ENCODE results near the gene NTSR1. TPM values are rescaled to one million over a fixed set of nuclear protein-coding genes. Genes with fewer than 3 reads are reported as not detected.

The NTSR1 gene
- polyA plus RNA-seq, 3 donors, result 0.35 to 2.5 (median 0.40) TPM

DNA sequence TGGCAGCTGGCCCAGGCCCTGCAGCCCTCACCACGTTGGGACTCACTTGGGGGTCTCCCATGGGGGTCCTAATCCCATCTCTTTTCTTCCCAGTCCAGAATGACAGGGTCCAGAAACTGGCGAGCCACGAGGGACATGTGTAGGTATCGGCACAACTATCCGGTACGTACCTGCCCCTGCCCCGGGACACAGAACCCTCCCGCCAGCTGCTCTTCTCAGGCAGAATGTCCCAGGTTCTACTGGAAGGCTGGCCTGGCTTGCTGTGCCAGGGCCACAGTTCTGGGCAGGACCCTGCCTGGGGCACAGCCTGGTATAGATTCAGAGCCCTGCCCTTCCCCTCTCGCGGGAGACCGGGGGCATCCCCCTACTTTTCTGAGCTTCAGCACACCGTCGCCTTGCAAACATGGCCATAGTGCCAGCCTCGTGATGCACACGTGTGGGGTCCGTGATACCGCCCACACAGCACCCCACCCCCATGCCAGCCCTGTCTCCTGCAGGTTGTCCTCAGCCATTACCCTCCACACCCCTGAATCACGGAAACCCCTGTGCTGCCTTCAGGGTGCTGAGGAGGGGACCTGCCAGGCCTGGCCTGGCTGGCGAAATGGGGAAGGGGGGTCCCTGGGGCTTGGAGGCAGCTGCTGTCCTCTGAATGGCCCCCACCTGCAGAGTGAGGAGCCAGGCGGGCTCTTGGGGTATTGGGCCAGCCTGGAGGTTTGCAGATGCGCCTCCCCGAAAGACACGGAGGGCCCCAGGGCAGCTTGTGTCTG lies 99.0 kb downstream of the NTSR1 start:
- Mint-ChIP-seq H3K4me1 (peaks cover 42% of the 10 kb centered on the region), H3K9me3 (no peaks in the 10 kb centered on the region), H3K27me3 (ENCODE audit: low read depth in 3 of 3) (peaks cover 0 to 12% (median 7%) of the 10 kb centered on the region in 3 donors), H3K36me3 (peaks cover 48 to 66% of the 10 kb centered on the region in 2 donors), H3K27ac (peak overlapping the region in 6 of 7 donors; percentile 7 to 97 (median 55)), H3K4me3 (no peak overlapping the region)
- H3K36me3 ChIP-seq (replicated peaks in 1 of 2; ENCODE audit: control insufficient read depth in 1 of 2, insufficient read depth in 2 of 2, low read length in 2 of 2), result peaks cover 61% of the 10 kb centered on the region in 2 donors
- H4K20me1 ChIP-seq (ENCODE audit: insufficient read depth, low read length), result peaks cover 73% of the 10 kb centered on the region
- WGBS (ENCODE audit: insufficient coverage), result 92% methylated on average over 21 of the region's 23 CpGs
- no peaks in the 10 kb centered on the region for H3K27me3 ChIP-seq (ENCODE audit: control insufficient read depth in 2 of 2, insufficient read depth in 2 of 2, low read length in 2 of 2)
- H2AFZ ChIP-seq (ENCODE audit: insufficient read depth, low read depth, low read length, poor library complexity, severe bottlenecking), result no peak overlapping the region
- peak overlapping the region; percentile 15 to 90 for H3K27ac ChIP-seq (ENCODE audit: low read depth in 1 of 2, low read length in 2 of 2)
- TF ChIP-seq, protein P1, sequence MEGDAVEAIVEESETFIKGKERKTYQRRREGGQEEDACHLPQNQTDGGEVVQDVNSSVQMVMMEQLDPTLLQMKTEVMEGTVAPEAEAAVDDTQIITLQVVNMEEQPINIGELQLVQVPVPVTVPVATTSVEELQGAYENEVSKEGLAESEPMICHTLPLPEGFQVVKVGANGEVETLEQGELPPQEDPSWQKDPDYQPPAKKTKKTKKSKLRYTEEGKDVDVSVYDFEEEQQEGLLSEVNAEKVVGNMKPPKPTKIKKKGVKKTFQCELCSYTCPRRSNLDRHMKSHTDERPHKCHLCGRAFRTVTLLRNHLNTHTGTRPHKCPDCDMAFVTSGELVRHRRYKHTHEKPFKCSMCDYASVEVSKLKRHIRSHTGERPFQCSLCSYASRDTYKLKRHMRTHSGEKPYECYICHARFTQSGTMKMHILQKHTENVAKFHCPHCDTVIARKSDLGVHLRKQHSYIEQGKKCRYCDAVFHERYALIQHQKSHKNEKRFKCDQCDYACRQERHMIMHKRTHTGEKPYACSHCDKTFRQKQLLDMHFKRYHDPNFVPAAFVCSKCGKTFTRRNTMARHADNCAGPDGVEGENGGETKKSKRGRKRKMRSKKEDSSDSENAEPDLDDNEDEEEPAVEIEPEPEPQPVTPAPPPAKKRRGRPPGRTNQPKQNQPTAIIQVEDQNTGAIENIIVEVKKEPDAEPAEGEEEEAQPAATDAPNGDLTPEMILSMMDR (IDR thresholded peaks at IDR 0.05), result no peak
- peaks cover 57% of the 10 kb centered on the region for H3K79me2 ChIP-seq (ENCODE audit: insufficient read depth, low read length)
- H3K4me3 ChIP-seq (replicated peaks in 1 of 3; ENCODE audit: low read depth in 2 of 3, low read length in 3 of 3), result peak overlapping the region in 1 of 3 experiments; percentile 88
- intact Hi-C loops (cut with micrococcal nuclease), result loop anchor here (5.0 to 10.0 kb wide), 6 partner anchors 140 to 663 kb away; partner anchors contain the start of genes ADRM1 (in 2 of the 2), PSMA7 (in 1 of the 2), RPS21 (in 1 of the 2) and SS18L1 (in 1 of the 2)
- no peaks in the 10 kb centered on the region for H3K9me3 ChIP-seq (replicated peaks in 1 of 2; ENCODE audit: control insufficient read depth in 1 of 2, insufficient read depth in 1 of 2, low read length in 2 of 2)
- no peak overlapping the region for H3K9ac ChIP-seq (ENCODE audit: insufficient read depth, low read length, poor library complexity, severe bottlenecking)
- DNase-seq, result no peak
- peaks cover 47 to 50% of the 10 kb centered on the region in 2 donors for H3K4me1 ChIP-seq (ENCODE audit: control insufficient read depth in 1 of 2, insufficient read depth in 2 of 2, low read length in 2 of 2)
- H3K4me2 ChIP-seq (replicated peaks; ENCODE audit: extremely low read depth, low read length, poor library complexity, severe bottlenecking), result peak overlapping the region; percentile 17

DNA sequence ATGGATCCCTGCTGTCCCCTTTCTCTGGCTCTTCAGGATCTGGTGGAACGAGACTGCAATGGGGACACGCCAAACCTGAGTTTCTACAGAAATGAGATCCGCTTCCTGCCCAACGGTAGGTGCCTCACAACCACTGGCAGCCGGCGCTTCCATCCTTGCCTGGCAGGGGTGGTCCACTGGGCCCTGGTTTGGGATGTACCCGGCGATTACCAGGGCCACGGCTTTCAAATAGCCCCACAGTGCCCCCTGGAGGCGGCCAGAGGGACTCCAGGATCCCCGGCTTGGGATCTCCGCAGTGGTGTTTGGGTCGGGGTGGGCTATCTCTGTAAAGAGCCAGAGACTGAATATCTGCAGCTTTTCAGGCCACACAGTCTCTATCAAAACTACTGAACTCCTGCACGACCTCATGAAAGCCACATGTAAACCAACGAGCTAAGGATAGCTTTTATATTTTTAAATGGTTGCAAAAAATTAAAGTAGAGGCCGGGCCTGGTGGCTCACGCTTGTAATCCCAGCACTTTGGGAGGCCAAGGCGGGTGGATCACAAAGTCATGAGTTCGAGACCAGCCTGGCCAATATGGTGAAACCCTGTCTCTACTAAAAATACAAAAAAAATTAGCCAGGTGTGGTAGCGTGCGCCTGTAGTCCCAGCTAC lies 99.7 kb downstream of the NTSR1 start:
- no peaks in the 10 kb centered on the region for H3K27me3 ChIP-seq (ENCODE audit: control insufficient read depth in 2 of 2, insufficient read depth in 2 of 2, low read length in 2 of 2)
- no peaks in the 10 kb centered on the region for H3K9me3 Mint-ChIP-seq
- H3K27ac Mint-ChIP-seq, result peak overlapping the region in 4 of 7 donors; percentile 12 to 71 (median 44)
- H2AFZ ChIP-seq (ENCODE audit: insufficient read depth, low read depth, low read length, poor library complexity, severe bottlenecking), result no peak overlapping the region
- peaks cover 66 to 68% of the 10 kb centered on the region in 2 donors for H3K36me3 ChIP-seq (replicated peaks in 1 of 2; ENCODE audit: control insufficient read depth in 1 of 2, insufficient read depth in 2 of 2, low read length in 2 of 2)
- 47% methylated on average over 11 of the region's 21 CpGs for WGBS (ENCODE audit: insufficient coverage)
- H3K4me1 Mint-ChIP-seq, result peaks cover 35% of the 10 kb centered on the region
- H3K27me3 Mint-ChIP-seq (ENCODE audit: low read depth in 3 of 3), result peaks cover 0 to 13% (median 7%) of the 10 kb centered on the region in 3 donors
- H3K4me3 ChIP-seq (replicated peaks in 1 of 3; ENCODE audit: low read depth in 2 of 3, low read length in 3 of 3), result no peak overlapping the region
- H4K20me1 ChIP-seq (ENCODE audit: insufficient read depth, low read length), result peaks cover 80% of the 10 kb centered on the region
- peaks cover 40 to 43% of the 10 kb centered on the region in 2 donors for H3K4me1 ChIP-seq (ENCODE audit: control insufficient read depth in 1 of 2, insufficient read depth in 2 of 2, low read length in 2 of 2)
- H3K4me2 ChIP-seq (replicated peaks; ENCODE audit: extremely low read depth, low read length, poor library complexity, severe bottlenecking), result peak overlapping the region; percentile 17
- peak; percentile 53 to 69 (median 64) for DNase-seq
- no peak overlapping the region for H3K9ac ChIP-seq (ENCODE audit: insufficient read depth, low read length, poor library complexity, severe bottlenecking)
- TF ChIP-seq, protein P1 (IDR thresholded peaks at IDR 0.05), result peak; percentile 95
- peaks cover 51 to 70% of the 10 kb centered on the region in 2 donors for H3K36me3 Mint-ChIP-seq
- intact Hi-C loops (cut with micrococcal nuclease), result loop anchor here (5.0 to 10.0 kb wide), 6 partner anchors 141 to 664 kb away; partner anchors contain the start of genes ADRM1 (in 2 of the 2), PSMA7 (in 1 of the 2), RPS21 (in 1 of the 2) and SS18L1 (in 1 of the 2)
- H3K4me3 Mint-ChIP-seq, result no peak overlapping the region
- peaks cover 57% of the 10 kb centered on the region for H3K79me2 ChIP-seq (ENCODE audit: insufficient read depth, low read length)
- peak overlapping the region in 1 of 2 donors; percentile 15 for H3K27ac ChIP-seq (ENCODE audit: low read depth in 1 of 2, low read length in 2 of 2)
- H3K9me3 ChIP-seq (replicated peaks in 1 of 2; ENCODE audit: control insufficient read depth in 1 of 2, insufficient read depth in 1 of 2, low read length in 2 of 2), result no peaks in the 10 kb centered on the region
